ENCODE results near the gene ARL13B.

Gene ARL13B

DNA sequence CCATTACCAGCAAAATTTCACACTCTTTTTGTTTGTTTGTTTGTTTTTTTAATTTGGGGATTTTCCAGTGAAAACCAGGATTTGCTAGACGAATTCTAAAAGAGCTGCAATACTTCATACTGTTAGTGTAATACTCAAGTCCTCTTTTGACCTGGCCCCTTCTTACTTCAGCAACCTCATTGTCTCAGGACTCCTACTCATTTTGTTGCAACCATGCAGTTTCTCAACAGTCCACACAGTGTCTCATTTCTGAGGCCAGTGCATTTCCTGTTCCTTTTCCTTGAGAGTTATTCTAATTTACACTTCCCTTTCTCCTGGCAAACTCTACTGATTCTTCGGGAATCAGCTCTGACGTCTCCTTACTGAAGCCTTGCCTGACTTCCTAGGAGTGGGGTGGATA is 118.5 kb downstream of the ARL13B start:
- Histone ChIP-seq H3K9me2 (ENCODE audit: low read depth, low read length) (no peaks in the 10 kb centered on the region), H2AFZ (ENCODE audit: low read length) (no peak overlapping the region), H3K4me2 (ENCODE audit: low read length) (no peak overlapping the region), H3K4me3 (ENCODE audit: low read depth, low read length, poor library complexity, severe bottlenecking) (no peak overlapping the region), H3K27ac (ENCODE audit: low read depth, low read length, poor library complexity, severe bottlenecking) (no peak overlapping the region), H3K36me3 (ENCODE audit: insufficient read depth, low read length) (peaks cover 22% of the 10 kb centered on the region; the same call in 1 of the 2 replicates), H3K9ac (ENCODE audit: low read length) (no peak overlapping the region), H3F3A (ENCODE audit: insufficient read depth, low read length) (no peaks in the 10 kb centered on the region), H4K20me1 (ENCODE audit: insufficient read depth, low read length) (no peaks in the 10 kb centered on the region), H3K4me1 (ENCODE audit: insufficient read depth, low read length, severe bottlenecking) (no peaks in the 10 kb centered on the region), H3K9me3 (ENCODE audit: low read length) (no peaks in the 10 kb centered on the region), H3K27me3 (ENCODE audit: insufficient read depth, low read length) (no peaks in the 10 kb centered on the region), H3K79me2 (ENCODE audit: insufficient read depth, low read length) (no peaks in the 10 kb centered on the region)
- TF ChIP-seq, protein P1, sequence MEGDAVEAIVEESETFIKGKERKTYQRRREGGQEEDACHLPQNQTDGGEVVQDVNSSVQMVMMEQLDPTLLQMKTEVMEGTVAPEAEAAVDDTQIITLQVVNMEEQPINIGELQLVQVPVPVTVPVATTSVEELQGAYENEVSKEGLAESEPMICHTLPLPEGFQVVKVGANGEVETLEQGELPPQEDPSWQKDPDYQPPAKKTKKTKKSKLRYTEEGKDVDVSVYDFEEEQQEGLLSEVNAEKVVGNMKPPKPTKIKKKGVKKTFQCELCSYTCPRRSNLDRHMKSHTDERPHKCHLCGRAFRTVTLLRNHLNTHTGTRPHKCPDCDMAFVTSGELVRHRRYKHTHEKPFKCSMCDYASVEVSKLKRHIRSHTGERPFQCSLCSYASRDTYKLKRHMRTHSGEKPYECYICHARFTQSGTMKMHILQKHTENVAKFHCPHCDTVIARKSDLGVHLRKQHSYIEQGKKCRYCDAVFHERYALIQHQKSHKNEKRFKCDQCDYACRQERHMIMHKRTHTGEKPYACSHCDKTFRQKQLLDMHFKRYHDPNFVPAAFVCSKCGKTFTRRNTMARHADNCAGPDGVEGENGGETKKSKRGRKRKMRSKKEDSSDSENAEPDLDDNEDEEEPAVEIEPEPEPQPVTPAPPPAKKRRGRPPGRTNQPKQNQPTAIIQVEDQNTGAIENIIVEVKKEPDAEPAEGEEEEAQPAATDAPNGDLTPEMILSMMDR (IDR thresholded peaks at IDR 0.05; ENCODE audit: low read length): no peak
- TF ChIP-seq EZH2 (IDR thresholded peaks at IDR 0.05; ENCODE audit: borderline replicate concordance, low read length): no peak

DNA sequence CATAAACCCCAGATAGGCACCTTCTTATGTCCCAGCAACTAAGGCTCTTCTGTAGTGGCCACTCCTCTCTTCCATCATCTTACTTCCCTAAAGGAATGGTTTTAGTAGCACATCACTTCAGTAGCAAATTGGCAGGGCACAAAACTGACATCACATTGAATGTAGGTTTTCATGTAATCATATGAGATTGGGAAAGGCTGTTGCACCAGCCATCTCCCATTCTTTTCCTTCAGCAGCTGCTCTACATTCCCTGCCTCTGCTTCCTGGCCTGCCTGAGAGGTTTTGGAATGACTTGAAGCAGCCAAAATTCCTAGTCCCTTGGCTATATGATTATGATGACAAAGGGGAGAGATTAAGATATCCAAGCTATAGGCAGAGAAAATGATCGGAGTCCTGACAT is 119.4 kb downstream of the ARL13B start:
- TF ChIP-seq EZH2 (IDR thresholded peaks at IDR 0.05; ENCODE audit: borderline replicate concordance, low read length): no peak
- TF ChIP-seq, protein P1 (IDR thresholded peaks at IDR 0.05; ENCODE audit: low read length): no peak
- Histone ChIP-seq H3F3A (ENCODE audit: insufficient read depth, low read length) (no peaks in the 10 kb centered on the region), H3K4me2 (ENCODE audit: low read length) (no peak overlapping the region), H3K4me3 (ENCODE audit: low read depth, low read length, poor library complexity, severe bottlenecking) (no peak overlapping the region), H4K20me1 (ENCODE audit: insufficient read depth, low read length) (no peaks in the 10 kb centered on the region), H3K36me3 (ENCODE audit: insufficient read depth, low read length) (peaks cover 22% of the 10 kb centered on the region; the same call in 1 of the 2 replicates), H3K9ac (ENCODE audit: low read length) (no peak overlapping the region), H3K9me2 (ENCODE audit: low read depth, low read length) (no peaks in the 10 kb centered on the region), H2AFZ (ENCODE audit: low read length) (no peak overlapping the region), H3K27ac (ENCODE audit: low read depth, low read length, poor library complexity, severe bottlenecking) (no peak overlapping the region), H3K4me1 (ENCODE audit: insufficient read depth, low read length, severe bottlenecking) (no peaks in the 10 kb centered on the region), H3K9me3 (ENCODE audit: low read length) (no peaks in the 10 kb centered on the region), H3K27me3 (ENCODE audit: insufficient read depth, low read length) (no peaks in the 10 kb centered on the region), H3K79me2 (ENCODE audit: insufficient read depth, low read length) (no peaks in the 10 kb centered on the region)

DNA sequence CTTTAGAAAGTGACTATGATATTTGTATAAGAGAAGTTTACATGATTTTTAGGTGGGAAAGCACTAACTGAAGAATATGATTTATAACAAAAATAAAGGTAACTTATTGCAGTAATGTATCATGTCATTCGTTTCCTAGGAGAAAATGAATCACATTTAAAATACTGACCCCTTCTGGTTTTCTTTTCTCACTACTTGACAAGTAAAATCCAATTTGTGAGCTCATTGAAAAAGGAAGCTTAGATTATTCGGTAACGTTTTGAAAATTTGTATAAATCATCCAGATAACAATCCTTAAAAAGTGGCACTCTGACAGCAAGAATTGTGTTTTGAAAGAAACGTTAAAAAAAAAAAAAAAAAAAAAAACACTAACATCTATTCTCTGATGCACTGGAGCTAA is 121.9 kb downstream of the ARL13B start:
- Histone ChIP-seq H3K4me3 (ENCODE audit: low read depth, low read length, poor library complexity, severe bottlenecking) (no peak overlapping the region), H4K20me1 (ENCODE audit: insufficient read depth, low read length) (no peaks in the 10 kb centered on the region), H3F3A (ENCODE audit: insufficient read depth, low read length) (no peaks in the 10 kb centered on the region), H3K36me3 (ENCODE audit: insufficient read depth, low read length) (peaks cover 18% of the 10 kb centered on the region; the same call in 1 of the 2 replicates), H3K4me2 (ENCODE audit: low read length) (no peak overlapping the region), H3K9me2 (ENCODE audit: low read depth, low read length) (no peaks in the 10 kb centered on the region), H3K27ac (ENCODE audit: low read depth, low read length, poor library complexity, severe bottlenecking) (no peak overlapping the region), H3K79me2 (ENCODE audit: insufficient read depth, low read length) (no peaks in the 10 kb centered on the region), H3K9ac (ENCODE audit: low read length) (no peak overlapping the region), H3K27me3 (ENCODE audit: insufficient read depth, low read length) (no peaks in the 10 kb centered on the region), H3K4me1 (ENCODE audit: insufficient read depth, low read length, severe bottlenecking) (no peaks in the 10 kb centered on the region), H3K9me3 (ENCODE audit: low read length) (no peaks in the 10 kb centered on the region), H2AFZ (ENCODE audit: low read length) (no peak overlapping the region)
- TF ChIP-seq, protein P1 (IDR thresholded peaks at IDR 0.05; ENCODE audit: low read length): peak; percentile 26; the same call in 1 of the 2 replicates
- TF ChIP-seq EZH2 (IDR thresholded peaks at IDR 0.05; ENCODE audit: borderline replicate concordance, low read length): no peak
